ENCODE data around the gene UTS2B. TPM values are rescaled to one million over a fixed set of nuclear protein-coding genes. Genes with fewer than 3 reads are reported as not detected.

Gene UTS2B
- total and polyA plus RNA-seq, 9 of the 15 experiments (the other 6 are each of a cell fraction or from before 2014, with no cell fraction given) = 0.06 TPM; not detected in 8

- H3K4me3 ChIP-seq = no peak overlapping the region
- H3K4me1 ChIP-seq (replicated peaks in 1 of 2; ENCODE audit: control insufficient read depth in 2 of 2, insufficient read depth in 2 of 2, low read length in 2 of 2) = no peaks in the 10 kb centered on the region
- H3K27me3 ChIP-seq (ENCODE audit: control insufficient read depth in 2 of 2, insufficient read depth in 2 of 2, low read length in 2 of 2) = peaks cover 0 to 5% of the 10 kb centered on the region in 2 experiments; a peak in 2 of 5 replicates
- in situ Hi-C loops (cut with MboI) (no loop called here), intact Hi-C loops (cut with micrococcal nuclease) (no loop called here)
- no peaks in the 10 kb centered on the region for H3K36me3 ChIP-seq (ENCODE audit: control insufficient read depth, insufficient read depth, low read length)
- CTCF ChIA-PET (ENCODE audit: low intra/inter-chr PET ratio) = no interaction called here
- POLR2A ChIA-PET = no interaction called here
- no peak for DNase-seq (ENCODE audit: extremely low read depth in 1 of 4, low spot score in 3 of 4)
- no peak overlapping the region for H3K4me2 ChIP-seq (ENCODE audit: insufficient read depth, low read length)
- H3K27ac ChIP-seq (ENCODE audit: extremely low read depth, low read depth, low read length) = no peak overlapping the region
- H4K20me1 ChIP-seq (replicated peaks; ENCODE audit: control insufficient read depth, insufficient read depth, low read length) = no peaks in the 10 kb centered on the region
- no peaks in the 10 kb centered on the region for H3K9me3 ChIP-seq (replicated peaks; ENCODE audit: control insufficient read depth, insufficient read depth, low read depth, low read length)
- FAIRE-seq = no peak
- H2AFZ ChIP-seq (ENCODE audit: low read depth, low read length) = no peak overlapping the region
- no peak for ATAC-seq
- H3K79me2 ChIP-seq (ENCODE audit: control insufficient read depth, insufficient read depth, low read length) = no peaks in the 10 kb centered on the region
- H3K9me1 ChIP-seq (ENCODE audit: control insufficient read depth, insufficient read depth, low read length) = no peaks in the 10 kb centered on the region
- TF ChIP-seq RFX7 (CRISPR knock-in tag; IDR thresholded peaks at IDR 0.05) = no peak
- no peak for TF ChIP-seq RAD51 (IDR thresholded peaks at IDR 0.05; ENCODE audit: borderline replicate concordance, low read depth)
- TF ChIP-seq SMAD2 (IDR thresholded peaks at IDR 0.05; ENCODE audit: low read depth, low read length) = no peak
- no peak for TF ChIP-seq NR2F6 (CRISPR knock-in tag; IDR thresholded peaks at IDR 0.05)
- 0% methylated on average over 3 of the region's 3 CpGs for WGBS (ENCODE audit: insufficient coverage, low coverage, missing lambda C conversion rate)
- no TSS peak for BruUV-seq (replicated peaks)
- H3K9ac ChIP-seq (ENCODE audit: insufficient read depth in 1 of 2, low read depth in 2 of 2, low read length in 2 of 2) = no peak overlapping the region
These were observed 66.5 kb downstream of the UTS2B start for GRCh38 chr3:191263850-191264249.

- no TSS peak for BruUV-seq (replicated peaks)
- H3K27me3 ChIP-seq (ENCODE audit: control insufficient read depth in 2 of 2, insufficient read depth in 2 of 2, low read length in 2 of 2) = peaks cover 0 to 5% of the 10 kb centered on the region in 2 experiments; a peak in 2 of 5 replicates
- H4K20me1 ChIP-seq (replicated peaks; ENCODE audit: control insufficient read depth, insufficient read depth, low read length) = no peaks in the 10 kb centered on the region
- no peaks in the 10 kb centered on the region for H3K4me1 ChIP-seq (replicated peaks in 1 of 2; ENCODE audit: control insufficient read depth in 2 of 2, insufficient read depth in 2 of 2, low read length in 2 of 2)
- POLR2A ChIA-PET = no interaction called here
- H3K9ac ChIP-seq (ENCODE audit: insufficient read depth in 1 of 2, low read depth in 2 of 2, low read length in 2 of 2) = no peak overlapping the region
- H3K4me3 ChIP-seq = no peak overlapping the region
- ATAC-seq (no peak), DNase-seq (ENCODE audit: extremely low read depth in 1 of 4, low spot score in 3 of 4) (no peak), FAIRE-seq (no peak)
- intact Hi-C loops (cut with micrococcal nuclease) (no loop called here), in situ Hi-C loops (cut with MboI) (no loop called here)
- no peaks in the 10 kb centered on the region for H3K79me2 ChIP-seq (ENCODE audit: control insufficient read depth, insufficient read depth, low read length)
- no peaks in the 10 kb centered on the region for H3K9me3 ChIP-seq (replicated peaks; ENCODE audit: control insufficient read depth, insufficient read depth, low read depth, low read length)
- no peak overlapping the region for H2AFZ ChIP-seq (ENCODE audit: low read depth, low read length)
- CTCF ChIA-PET (ENCODE audit: low intra/inter-chr PET ratio) = no interaction called here
- no peak overlapping the region for H3K27ac ChIP-seq (ENCODE audit: extremely low read depth, low read depth, low read length)
- no peaks in the 10 kb centered on the region for H3K36me3 ChIP-seq (ENCODE audit: control insufficient read depth, insufficient read depth, low read length)
- no peak overlapping the region for H3K4me2 ChIP-seq (ENCODE audit: insufficient read depth, low read length)
- no peaks in the 10 kb centered on the region for H3K9me1 ChIP-seq (ENCODE audit: control insufficient read depth, insufficient read depth, low read length)
- TF ChIP-seq PURB (CRISPR knock-in tag; IDR thresholded peaks at IDR 0.05; ENCODE audit: low read depth) (no peak), NRF1 (conservative IDR thresholded peaks at IDR 0.05 in 1 of 2, IDR thresholded peaks at IDR 0.05 in 1 of 2) (no peak), SNRNP70 (optimal IDR thresholded peaks at IDR 0.05; ENCODE audit: low read depth, low read length) (no peak), BMI1 (IDR thresholded peaks at IDR 0.05; ENCODE audit: low read length) (no peak), HINFP (tag; conservative IDR thresholded peaks at IDR 0.05; ENCODE audit: low read depth) (no peak), SRSF9 (IDR thresholded peaks at IDR 0.05; ENCODE audit: borderline replicate concordance, low read depth, low read length) (no peak), TARDBP (IDR thresholded peaks at IDR 0.05) (no peak), MAFF (IDR thresholded peaks at IDR 0.05; ENCODE audit: low read length) (no peak), POLR2B (IDR thresholded peaks at IDR 0.05; ENCODE audit: low read depth, partially characterized antibody) (no peak), ATF4 (CRISPR knock-in tag; IDR thresholded peaks at IDR 0.05) (no peak), CREB3L1 (IDR thresholded peaks at IDR 0.05; ENCODE audit: borderline replicate concordance, low read depth) (no peak)
These were observed 67.0 kb downstream of the UTS2B start for GRCh38 chr3:191263365-191263764.

All from K562 (cell line).